HS-27A (cell line): ENCODE results near the gene ERFE.
A peak's percentile ranks its signal among the peaks of the same experiment; 100 is the strongest.

Experiments used
- DNase-seq: peaks from one replicate; pipeline ENCODE4 v3.0.0-alpha.2; 2012; ENCODE audit warnings: low read depth, missing footprints

Gene ERFE

GRCh38 chr2:238155761-238156694 lies 2.7 kb upstream of the ERFE start:
- no peak for DNase-seq

GRCh38 chr2:238157506-238158017 lies 1.2 kb upstream of the ERFE start:
- DNase-seq: no peak

- no peak for DNase-seq
Measured at GRCh38 chr2:238158018-238158508, 707 bp upstream of the ERFE start.

DNA sequence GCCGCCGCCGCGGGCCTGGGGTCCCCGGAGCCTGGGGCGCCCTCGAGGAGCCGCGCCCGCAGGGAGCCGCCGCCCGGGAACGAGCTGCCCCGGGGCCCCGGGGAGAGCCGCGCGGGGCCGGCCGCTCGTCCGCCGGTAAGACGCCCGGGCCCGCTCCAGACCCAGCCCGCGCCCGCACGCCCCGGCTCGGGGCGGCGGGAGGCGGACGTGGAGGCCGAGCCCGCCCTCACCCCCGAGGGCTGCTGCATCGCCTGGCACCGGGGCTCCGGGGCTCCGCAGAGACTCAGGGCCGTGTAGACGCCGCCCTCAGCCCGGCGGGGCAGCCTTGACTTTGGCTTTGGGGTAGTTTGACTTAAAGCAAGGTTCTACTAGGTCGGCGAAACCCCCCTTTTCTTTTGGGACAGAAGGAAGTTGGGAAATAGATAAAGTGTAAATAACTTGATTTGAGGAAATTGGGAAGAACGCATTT lies 335 bp downstream of the ERFE start:
- DNase-seq: no peak

DNA sequence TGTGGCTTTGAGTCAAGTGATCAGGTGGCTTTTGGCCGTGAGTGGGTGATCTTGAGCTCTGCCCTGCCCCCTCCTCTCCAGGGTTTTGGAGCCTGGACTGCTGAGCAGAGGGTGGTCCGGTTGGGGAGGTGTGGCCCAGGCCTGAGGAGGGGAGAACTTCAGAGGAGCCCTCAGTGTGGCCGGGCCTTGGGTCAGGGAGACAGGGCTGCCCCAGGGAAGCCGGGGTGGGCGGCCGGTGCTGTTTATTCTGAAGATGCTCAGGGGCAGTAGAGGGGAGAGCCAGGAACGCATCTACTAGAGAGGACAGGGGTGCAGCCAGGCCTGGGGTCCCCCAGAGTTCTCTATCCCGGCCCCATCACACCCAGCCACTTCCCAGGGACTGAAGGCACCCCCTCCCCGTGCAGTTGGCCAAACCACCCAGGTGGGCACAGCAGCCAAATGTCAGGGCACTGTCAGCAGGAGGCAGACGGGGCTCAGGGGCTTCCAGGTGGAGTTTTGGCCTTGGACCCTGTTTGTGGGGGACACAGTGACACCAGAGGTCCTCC lies 963 bp downstream of the ERFE start:
- no peak for DNase-seq

- no peak for DNase-seq
Measured at GRCh38 chr2:238160206-238161129, 1.7 kb downstream of the ERFE start.

- DNase-seq: no peak
Measured at GRCh38 chr2:238161291-238162051, 2.7 kb downstream of the ERFE start.

GRCh38 chr2:238162251-238162845 lies 3.6 kb downstream of the ERFE start:
- DNase-seq: no peak

GRCh38 chr2:238162846-238163441 lies 4.2 kb downstream of the ERFE start:
- DNase-seq: no peak

- no peak for DNase-seq
Measured at GRCh38 chr2:238163481-238164198, 4.9 kb downstream of the ERFE start.

- no peak for DNase-seq
Measured at GRCh38 chr2:238164906-238165287, 6.1 kb downstream of the ERFE start.

GRCh38 chr2:238165288-238165921 lies 6.6 kb downstream of the ERFE start:
- no peak for DNase-seq

DNA sequence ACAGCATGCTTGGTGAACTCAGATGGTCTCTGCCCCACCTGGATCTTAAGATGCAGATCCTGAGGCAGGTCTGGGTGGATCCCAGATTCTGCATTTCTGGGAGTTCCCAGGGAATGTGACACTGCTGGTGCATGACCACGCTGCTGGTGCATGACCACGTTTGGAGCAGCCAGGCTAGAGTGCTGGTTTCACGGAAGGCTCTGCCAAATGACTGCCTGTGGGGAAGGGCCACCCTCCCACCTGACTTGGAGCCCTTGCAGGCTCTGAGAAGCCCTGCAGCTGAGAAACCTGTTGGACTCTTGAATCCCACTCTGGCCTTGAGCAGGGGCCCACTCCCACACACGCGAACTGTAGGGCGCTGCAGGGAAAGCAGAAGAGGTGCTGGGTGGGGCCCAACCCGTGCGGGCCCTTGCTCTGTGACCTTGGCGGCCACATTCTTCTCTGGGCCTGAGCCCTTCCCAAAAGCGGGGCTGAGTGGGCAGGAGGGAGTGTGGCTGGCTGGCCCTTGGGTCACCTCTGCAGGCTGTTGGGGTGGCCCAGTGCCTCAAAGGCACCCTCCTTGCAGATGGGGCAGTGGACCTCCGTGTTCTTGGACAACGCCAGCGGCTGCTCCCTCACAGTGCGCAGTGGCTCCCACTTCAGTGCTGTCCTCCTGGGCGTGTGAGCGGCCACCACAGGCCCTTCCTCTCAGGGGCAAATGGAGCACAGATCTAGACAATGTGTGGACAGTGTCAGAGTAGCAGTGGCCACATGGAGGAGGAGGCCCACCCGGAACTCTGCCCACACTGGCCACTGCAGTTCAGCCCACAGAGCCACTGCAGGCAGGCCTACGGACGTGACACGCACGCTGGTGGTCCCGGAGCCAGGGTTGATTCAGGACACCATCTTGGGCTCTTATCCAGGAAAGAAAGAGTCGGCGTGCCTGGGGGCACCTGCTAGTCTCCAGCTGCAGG lies 7.9 kb downstream of the ERFE start:
- DNase-seq: no peak

GRCh38 chr2:238167344-238167715 lies 8.6 kb downstream of the ERFE start:
- DNase-seq: no peak

DNA sequence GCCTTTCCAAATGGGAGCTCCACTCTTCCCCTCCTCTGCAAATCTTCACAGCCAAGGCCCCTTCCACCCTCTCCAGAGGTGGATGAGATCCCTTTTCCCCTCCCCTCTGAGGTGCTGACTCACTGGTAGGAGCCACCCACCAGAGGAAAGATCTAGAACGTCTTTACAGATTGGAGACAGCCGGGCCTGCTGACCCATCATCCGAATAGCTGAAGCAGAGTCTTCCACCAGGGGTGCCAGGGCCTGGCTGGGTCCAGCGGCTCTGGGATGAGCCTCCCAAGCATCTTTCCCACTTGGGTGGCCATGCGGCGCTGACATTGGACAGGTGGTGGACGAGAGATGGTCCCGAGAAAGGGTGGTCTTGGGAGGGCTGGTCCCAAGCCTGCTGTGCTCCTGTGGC lies 9.0 kb downstream of the ERFE start:
- no peak for DNase-seq

- DNase-seq: no peak
Measured at GRCh38 chr2:238168196-238169047, 9.7 kb downstream of the ERFE start.

- DNase-seq: peak; percentile 17
Measured at GRCh38 chr2:238169048-238169707, 10.4 kb downstream of the ERFE start.
